NCI-H748 (cell line): ENCODE results near the gene B3GAT1.

Experiments
- DNase-seq: peaks from one replicate; lab custom pipeline; 2025; ENCODE audit not compliant: unreplicated experiment; lab: John Stamatoyannopoulos, UW

Gene B3GAT1

DNA sequence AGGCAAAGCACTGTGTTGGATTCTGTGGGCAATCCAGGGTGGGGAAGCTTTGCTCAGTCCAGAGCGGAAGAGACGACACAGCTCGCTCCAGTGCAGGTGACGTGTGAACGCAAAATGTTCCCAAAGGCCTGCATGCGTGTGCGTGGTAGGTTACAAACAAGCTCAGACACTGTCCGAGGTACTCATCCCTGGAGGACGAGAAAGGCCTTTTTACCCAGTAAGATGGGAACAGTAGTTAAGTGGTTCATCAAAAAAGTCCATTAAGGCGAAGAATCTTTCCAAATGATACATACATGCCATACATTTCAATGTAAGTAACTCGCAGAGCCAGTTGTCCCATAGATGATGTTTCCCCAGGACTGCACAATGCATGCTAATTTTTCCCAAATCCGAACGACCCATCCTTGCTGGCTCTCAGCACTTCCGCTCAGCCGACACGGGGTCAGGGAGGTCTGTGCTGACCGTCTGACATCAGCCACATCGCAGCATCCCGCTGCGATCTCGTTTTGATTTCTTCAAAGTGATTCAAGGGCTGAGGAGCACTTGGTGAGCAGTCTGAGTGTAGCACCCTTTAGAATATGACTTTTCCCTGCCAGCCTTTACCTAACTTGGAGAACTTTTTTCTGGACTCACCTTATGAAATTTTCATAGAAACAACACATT is 19.0 kb downstream of the B3GAT1 start:
- DNase-seq: no peak

DNA sequence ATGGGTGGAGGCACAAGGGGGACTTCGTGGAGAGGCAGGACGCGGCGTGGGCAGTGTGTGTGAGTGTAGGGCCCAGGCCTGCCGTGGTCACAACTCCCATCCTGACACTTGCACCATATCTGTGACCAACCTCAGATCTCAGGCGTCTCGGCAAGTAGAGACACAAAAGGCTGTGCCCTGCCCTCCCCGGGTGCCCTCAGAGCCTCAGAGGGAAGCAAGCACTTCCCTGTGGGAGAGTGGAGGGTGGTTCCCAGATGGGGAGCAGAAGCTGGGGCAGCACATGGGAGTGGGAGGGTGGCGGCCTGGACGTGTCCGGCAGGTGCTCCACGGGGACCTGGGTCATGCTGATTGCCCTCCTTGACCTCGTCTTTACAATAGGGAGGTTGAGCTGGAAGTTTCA is 20.4 kb downstream of the B3GAT1 start:
- no peak for DNase-seq

DNA sequence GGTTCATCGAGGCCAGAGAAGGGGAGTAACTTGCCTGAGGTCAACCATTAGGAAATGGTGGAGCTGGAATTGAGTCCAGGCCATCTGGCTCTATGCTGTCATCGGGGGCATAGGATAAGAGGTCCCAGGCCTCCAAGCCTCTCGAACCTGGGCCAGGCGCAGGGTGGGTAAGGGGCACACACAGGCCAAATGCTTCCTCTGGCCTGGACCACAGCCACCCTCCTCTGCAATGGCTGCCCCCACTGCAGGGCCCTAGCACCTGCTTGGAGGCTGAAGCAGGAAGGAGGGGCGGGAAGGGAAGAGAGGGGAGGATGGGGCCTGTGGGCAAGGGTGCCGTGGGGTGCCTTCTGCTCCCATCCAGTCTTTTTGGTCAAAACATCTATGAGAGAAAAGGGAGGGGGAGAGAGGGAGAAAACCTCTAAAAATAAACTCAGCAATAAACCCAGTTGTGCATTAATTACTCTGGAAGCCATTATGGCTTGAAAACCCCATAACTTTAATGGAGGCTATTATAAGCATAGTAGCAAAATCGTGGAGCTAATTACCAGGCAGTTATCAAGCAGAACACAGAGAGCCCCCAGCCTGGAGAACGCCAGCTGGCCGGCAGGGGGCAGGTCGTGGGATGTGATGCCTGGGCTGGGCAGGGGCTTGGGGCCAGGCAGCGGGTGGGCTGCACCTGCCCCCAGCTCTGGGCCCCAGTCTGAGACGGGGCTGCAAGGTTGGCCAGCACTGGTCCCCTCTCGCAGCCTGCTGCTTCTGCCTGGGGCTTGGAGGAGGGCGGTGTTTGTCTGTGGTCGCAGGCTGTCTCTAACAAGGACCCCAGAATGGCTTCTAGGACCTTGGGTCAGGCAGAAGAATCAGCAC is 21.1 kb downstream of the B3GAT1 start:
- peak; percentile 25 for DNase-seq

- DNase-seq: no peak
Measured at GRCh38 chr11:134389464-134390180, 22.4 kb downstream of the B3GAT1 start.

- peak; percentile 50 for DNase-seq
Measured at GRCh38 chr11:134388590-134388989, 23.5 kb downstream of the B3GAT1 start.

GRCh38 chr11:134387501-134387900 is 24.5 kb downstream of the B3GAT1 start:
- DNase-seq: no peak

GRCh38 chr11:134386945-134387344 is 25.1 kb downstream of the B3GAT1 start:
- no peak for DNase-seq

DNA sequence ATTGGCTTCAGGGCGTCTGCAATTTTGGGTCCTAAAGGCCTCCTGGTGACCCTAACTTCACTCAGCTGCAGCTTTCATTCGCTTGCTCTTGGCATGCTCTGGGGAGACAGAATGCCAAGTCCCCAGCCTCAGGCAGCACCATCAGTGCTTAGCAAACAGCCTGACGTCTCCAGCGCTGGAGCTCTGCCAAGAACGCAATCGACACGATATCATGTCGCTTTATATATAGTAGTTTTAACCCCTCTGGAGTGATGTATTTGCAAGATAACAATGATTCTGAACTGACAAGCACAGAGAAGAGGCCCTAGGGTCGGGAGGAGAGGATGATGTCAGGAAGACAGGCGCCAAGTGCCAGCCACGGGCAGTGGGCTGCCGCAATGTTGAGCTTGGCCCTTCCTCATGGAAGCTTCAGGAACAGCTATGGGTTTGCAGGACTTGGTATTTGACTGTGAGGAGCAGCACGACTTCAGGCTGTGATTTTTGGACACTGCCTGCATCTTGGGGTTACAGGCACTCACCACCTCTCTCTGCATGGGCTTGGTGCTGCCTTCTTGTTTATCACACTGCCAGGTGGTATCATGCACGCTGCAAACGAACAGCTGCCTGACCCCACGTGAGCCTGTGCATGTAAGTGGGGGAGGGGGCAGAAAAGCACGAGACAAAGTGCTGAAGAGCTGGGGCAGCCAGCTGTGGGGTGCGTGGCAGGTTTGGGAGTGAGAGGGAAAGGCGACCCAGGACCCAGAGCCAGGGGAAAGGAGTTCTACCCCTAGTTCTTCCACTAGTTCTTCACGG is 26.1 kb downstream of the B3GAT1 start:
- DNase-seq: peak; percentile 92

DNA sequence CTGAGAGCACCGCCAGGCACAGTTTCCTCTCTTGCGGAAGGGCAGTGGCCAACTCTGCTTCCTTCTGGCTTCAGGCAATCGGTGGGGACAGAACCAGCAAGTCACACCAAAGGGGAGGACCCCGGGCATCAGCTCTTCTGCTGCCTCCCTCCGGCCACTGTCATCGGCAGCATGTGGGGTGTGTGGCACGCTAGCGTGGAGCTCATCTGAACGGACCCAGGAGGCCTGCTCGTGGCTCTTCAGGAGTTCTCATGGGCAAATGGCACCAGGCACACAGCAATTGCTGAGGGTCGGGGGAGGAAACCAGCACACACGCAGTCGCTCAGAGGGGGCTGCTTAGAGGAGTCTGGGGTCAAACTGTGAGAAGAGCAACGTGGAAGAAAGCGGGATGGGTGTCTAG is 26.9 kb downstream of the B3GAT1 start:
- no peak for DNase-seq

- DNase-seq: no peak
Measured at GRCh38 chr11:134384406-134384805, 27.6 kb downstream of the B3GAT1 start.

GRCh38 chr11:134383576-134384221 is 28.3 kb downstream of the B3GAT1 start:
- DNase-seq: no peak

- no peak for DNase-seq
Measured at GRCh38 chr11:134382830-134383229, 29.2 kb downstream of the B3GAT1 start.

- DNase-seq: no peak
Measured at GRCh38 chr11:134382257-134382656, 29.8 kb downstream of the B3GAT1 start.

- DNase-seq: no peak
Measured at GRCh38 chr11:134380785-134381184, 31.3 kb downstream of the B3GAT1 start.

- DNase-seq: no peak
Measured at GRCh38 chr11:134380229-134380628, 31.8 kb downstream of the B3GAT1 start.

DNA sequence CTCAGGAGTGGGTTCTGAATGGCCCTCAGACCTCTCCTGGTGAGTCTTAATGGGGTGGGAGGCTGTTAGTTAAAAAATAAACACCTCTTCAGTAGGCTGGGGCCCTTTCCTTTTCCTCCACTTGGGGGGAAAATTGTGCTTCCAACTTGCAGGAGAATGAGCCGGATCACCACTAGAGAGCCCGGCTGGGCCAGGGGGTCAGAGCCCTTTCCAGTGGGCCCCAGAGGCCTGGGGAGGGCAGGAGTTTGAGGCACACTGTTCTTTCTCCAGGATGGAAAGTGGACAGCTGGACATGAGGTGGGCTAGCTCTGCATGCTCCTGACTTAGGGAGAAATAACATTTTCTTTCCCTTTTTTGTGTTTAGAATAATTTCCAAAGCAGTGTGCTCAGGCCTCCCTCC is 32.8 kb downstream of the B3GAT1 start:
- DNase-seq: no peak

- DNase-seq: no peak
Measured at GRCh38 chr11:134377876-134378275, 34.2 kb downstream of the B3GAT1 start.

GRCh38 chr11:134376150-134376921 is 35.7 kb downstream of the B3GAT1 start:
- DNase-seq: no peak

DNA sequence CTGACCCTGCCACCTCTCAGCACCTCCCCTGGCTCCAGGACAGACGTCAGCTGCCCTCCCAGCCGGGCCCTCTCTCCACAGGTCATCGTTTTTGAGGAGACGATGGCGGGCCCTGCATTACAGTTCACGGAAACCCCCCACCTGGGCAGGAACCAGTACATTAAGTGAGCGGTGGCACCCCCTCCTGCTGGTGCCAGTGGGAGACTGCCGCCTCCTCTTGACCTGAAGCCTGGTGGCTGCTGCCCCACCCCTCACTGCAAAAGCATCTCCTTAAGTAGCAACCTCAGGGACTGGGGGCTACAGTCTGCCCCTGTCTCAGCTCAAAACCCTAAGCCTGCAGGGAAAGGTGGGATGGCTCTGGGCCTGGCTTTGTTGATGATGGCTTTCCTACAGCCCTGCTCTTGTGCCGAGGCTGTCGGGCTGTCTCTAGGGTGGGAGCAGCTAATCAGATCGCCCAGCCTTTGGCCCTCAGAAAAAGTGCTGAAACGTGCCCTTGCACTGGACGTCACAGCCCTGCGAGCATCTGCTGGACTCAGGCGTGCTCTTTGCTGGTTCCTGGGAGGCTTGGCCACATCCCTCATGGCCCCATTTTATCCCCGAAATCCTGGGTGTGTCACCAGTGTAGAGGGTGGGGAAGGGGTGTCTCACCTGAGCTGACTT is 37.0 kb downstream of the B3GAT1 start:
- DNase-seq: no peak
